ENCODE measurements around the gene ADGRG1.

The ADGRG1 gene

GRCh38 chr16:57611181-57611580, 17.2 kb upstream of the ADGRG1 start:
- TF ChIP-seq CTCF (IDR thresholded peaks at IDR 0.05) (no peak), ZFX (IDR thresholded peaks at IDR 0.05; ENCODE audit: borderline replicate concordance) (no peak)
- no peak overlapping the region for H3K27ac ChIP-seq

GRCh38 chr16:57611706-57612105, 16.7 kb upstream of the ADGRG1 start:
- TF ChIP-seq ZFX (IDR thresholded peaks at IDR 0.05; ENCODE audit: borderline replicate concordance), result no peak
- TF ChIP-seq CTCF (IDR thresholded peaks at IDR 0.05), result no peak

GRCh38 chr16:57612494-57612893, 15.9 kb upstream of the ADGRG1 start:
- TF ChIP-seq CTCF (IDR thresholded peaks at IDR 0.05), result no peak
- TF ChIP-seq ZFX (IDR thresholded peaks at IDR 0.05; ENCODE audit: borderline replicate concordance), result no peak
- H3K27ac ChIP-seq, result no peak overlapping the region

More at GRCh38 chr16:57611706-57612105, 16.7 kb upstream of the ADGRG1 start:
- no peak overlapping the region for H3K27ac ChIP-seq

- no peak overlapping the region for H3K27ac ChIP-seq
- TF ChIP-seq ZFX (IDR thresholded peaks at IDR 0.05; ENCODE audit: borderline replicate concordance), result no peak
Measured at GRCh38 chr16:57613514-57613913, 14.9 kb upstream of the ADGRG1 start.

GRCh38 chr16:57614536-57614935, 13.9 kb upstream of the ADGRG1 start:
- no peak overlapping the region for H3K27ac ChIP-seq
- no peak for TF ChIP-seq ZFX (IDR thresholded peaks at IDR 0.05; ENCODE audit: borderline replicate concordance)
- TF ChIP-seq CTCF (IDR thresholded peaks at IDR 0.05), result no peak

GRCh38 chr16:57614944-57615343, 13.5 kb upstream of the ADGRG1 start:
- TF ChIP-seq CTCF (IDR thresholded peaks at IDR 0.05) (no peak), ZFX (IDR thresholded peaks at IDR 0.05; ENCODE audit: borderline replicate concordance) (no peak)
- H3K27ac ChIP-seq, result no peak overlapping the region

- TF ChIP-seq ZFX (IDR thresholded peaks at IDR 0.05; ENCODE audit: borderline replicate concordance) (no peak), CTCF (IDR thresholded peaks at IDR 0.05) (no peak)
- H3K27ac ChIP-seq, result no peak overlapping the region
Measured at GRCh38 chr16:57615813-57616212, 12.6 kb upstream of the ADGRG1 start.

- TF ChIP-seq ZFX (IDR thresholded peaks at IDR 0.05; ENCODE audit: borderline replicate concordance) (no peak), CTCF (IDR thresholded peaks at IDR 0.05) (no peak)
- no peak overlapping the region for H3K27ac ChIP-seq
Measured at GRCh38 chr16:57616241-57616640, 12.2 kb upstream of the ADGRG1 start.
